ENCODE measurements around the gene PDE3B.

Gene PDE3B

DNA sequence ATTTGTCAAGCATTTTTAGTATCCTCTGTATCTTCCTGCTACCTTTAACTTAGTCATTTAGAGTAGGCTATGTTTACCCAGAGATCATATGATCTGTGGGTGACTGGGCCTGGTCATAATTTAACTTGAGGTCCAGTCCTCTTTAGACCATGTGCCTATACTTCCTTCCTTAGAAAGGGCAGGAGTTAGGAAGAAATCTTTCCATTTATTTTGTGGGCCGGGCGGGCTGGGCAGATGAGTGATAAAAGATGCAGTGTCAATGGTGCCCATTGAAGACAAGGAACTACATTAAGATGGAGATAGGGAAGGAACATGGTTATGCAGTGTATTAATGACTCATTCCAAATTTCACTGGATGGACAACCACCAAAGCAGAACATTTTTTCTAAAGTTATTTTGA, 30.9 kb upstream of the PDE3B start:
- Histone ChIP-seq H3K79me2 (no peaks in the 10 kb centered on the region), H3K27ac (no peak overlapping the region), H3K36me3 (ENCODE audit: control insufficient read depth, insufficient read depth, low read length) (no peaks in the 10 kb centered on the region), H3K27me3 (ENCODE audit: control insufficient read depth, insufficient read depth, low read length) (no peaks in the 10 kb centered on the region), H3K4me1 (no peaks in the 10 kb centered on the region), H3K9ac (no peak overlapping the region), H3K4me3 (ENCODE audit: low read depth, low read length) (no peak overlapping the region), H2AFZ (no peak overlapping the region), H3K9me3 (ENCODE audit: control insufficient read depth, low read length) (no peaks in the 10 kb centered on the region), H3K4me2 (ENCODE audit: low read length) (no peak overlapping the region)
- TF ChIP-seq CTCF (IDR thresholded peaks at IDR 0.05), result no peak

DNA sequence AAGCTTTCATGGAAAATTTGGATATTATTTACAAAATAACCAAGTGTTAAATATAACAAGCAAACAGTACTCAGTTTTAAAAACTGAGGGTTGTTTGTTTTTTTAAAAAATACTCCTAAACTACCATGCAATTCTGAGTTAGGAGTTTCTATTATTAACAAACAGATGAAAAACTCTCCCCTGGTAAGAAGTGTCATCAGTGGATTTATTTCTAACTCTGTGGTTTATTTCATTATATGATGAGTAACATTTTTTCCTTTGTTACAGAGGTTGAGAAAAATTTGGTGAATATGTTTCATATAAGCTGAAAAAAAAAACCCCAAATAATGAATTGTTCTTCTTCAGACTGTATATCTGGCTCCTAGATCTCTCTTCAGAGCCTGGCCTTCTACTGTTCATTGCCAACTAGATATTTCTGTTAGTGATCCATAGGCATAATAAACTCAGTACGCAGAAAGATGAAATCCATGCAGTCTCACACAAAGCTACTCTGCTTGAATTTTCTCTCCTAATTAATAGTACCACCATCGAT, 29.4 kb upstream of the PDE3B start:
- no peak for TF ChIP-seq CTCF (IDR thresholded peaks at IDR 0.05)
- Histone ChIP-seq H3K79me2 (no peaks in the 10 kb centered on the region), H3K4me2 (ENCODE audit: low read length) (no peak overlapping the region), H3K27ac (no peak overlapping the region), H3K27me3 (ENCODE audit: control insufficient read depth, insufficient read depth, low read length) (no peaks in the 10 kb centered on the region), H3K9me3 (ENCODE audit: control insufficient read depth, low read length) (no peaks in the 10 kb centered on the region), H3K36me3 (ENCODE audit: control insufficient read depth, insufficient read depth, low read length) (no peaks in the 10 kb centered on the region), H3K4me3 (ENCODE audit: low read depth, low read length) (no peak overlapping the region), H2AFZ (no peak overlapping the region), H3K9ac (no peak overlapping the region), H3K4me1 (no peaks in the 10 kb centered on the region)

GRCh38 chr11:14617241-14618027, 26.2 kb upstream of the PDE3B start:
- Histone ChIP-seq H3K27me3 (ENCODE audit: control insufficient read depth, insufficient read depth, low read length) (no peaks in the 10 kb centered on the region), H3K9me3 (ENCODE audit: control insufficient read depth, low read length) (no peaks in the 10 kb centered on the region), H3K79me2 (no peaks in the 10 kb centered on the region), H2AFZ (no peak overlapping the region), H3K36me3 (ENCODE audit: control insufficient read depth, insufficient read depth, low read length) (no peaks in the 10 kb centered on the region), H3K4me1 (no peaks in the 10 kb centered on the region), H3K27ac (no peak overlapping the region), H3K4me2 (ENCODE audit: low read length) (no peak overlapping the region), H3K9ac (no peak overlapping the region), H3K4me3 (ENCODE audit: low read depth, low read length) (no peak overlapping the region)
- no peak for TF ChIP-seq CTCF (IDR thresholded peaks at IDR 0.05)

GRCh38 chr11:14618060-14618459, 25.5 kb upstream of the PDE3B start:
- Histone ChIP-seq H3K4me1 (no peaks in the 10 kb centered on the region), H2AFZ (no peak overlapping the region), H3K27ac (no peak overlapping the region), H3K4me2 (ENCODE audit: low read length) (no peak overlapping the region), H3K79me2 (no peaks in the 10 kb centered on the region), H3K9ac (no peak overlapping the region), H3K36me3 (ENCODE audit: control insufficient read depth, insufficient read depth, low read length) (no peaks in the 10 kb centered on the region), H3K4me3 (ENCODE audit: low read depth, low read length) (no peak overlapping the region), H3K27me3 (ENCODE audit: control insufficient read depth, insufficient read depth, low read length) (no peaks in the 10 kb centered on the region), H3K9me3 (ENCODE audit: control insufficient read depth, low read length) (no peaks in the 10 kb centered on the region)
- no peak for TF ChIP-seq CTCF (IDR thresholded peaks at IDR 0.05)
